ENCODE measurements around the gene IRF2BP1.

DNA sequence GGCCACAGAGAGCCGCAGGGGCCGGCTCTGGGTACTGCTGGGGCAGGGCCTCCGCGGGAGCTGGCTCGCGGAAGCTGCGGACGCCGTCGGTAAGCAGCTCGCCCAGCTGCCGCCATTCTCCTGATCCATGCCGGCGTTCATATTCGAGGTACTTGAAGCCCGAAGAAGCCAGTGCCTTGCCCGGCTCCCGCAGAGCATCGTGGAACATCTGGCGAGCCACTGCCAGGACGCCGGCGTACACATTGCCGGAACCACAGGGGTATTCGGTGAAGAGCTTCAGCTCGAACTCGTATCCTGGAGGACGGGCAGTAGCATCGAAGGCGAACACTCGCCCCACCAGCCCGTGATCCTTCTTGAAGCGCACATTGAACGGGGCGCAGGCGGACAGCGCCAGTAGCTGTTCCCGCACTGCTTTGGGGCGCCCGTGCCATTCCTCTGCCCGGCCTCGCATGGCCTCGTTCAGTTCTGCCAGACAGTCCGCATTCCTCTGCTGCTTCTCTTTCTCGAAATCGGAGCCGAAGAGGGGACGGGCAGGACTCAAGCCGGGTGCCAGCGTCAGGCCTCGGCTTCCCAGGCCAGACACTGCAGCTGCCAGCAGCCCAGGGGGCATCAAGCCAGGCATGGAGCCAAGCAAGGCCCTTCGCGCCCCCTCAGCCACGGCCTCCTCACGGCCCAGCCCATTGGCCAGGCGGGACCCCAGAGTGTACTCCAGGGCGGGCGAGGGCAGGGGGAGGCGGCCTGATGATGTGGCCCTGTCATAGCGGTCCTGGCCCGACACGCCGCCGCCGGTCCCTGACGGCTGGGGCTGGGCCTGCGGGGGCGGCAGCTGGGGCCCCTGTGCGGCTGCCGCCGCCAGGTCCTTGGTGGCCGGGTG is 1.0 kb downstream of the IRF2BP1 start:
- TF ChIP-seq, protein P1, sequence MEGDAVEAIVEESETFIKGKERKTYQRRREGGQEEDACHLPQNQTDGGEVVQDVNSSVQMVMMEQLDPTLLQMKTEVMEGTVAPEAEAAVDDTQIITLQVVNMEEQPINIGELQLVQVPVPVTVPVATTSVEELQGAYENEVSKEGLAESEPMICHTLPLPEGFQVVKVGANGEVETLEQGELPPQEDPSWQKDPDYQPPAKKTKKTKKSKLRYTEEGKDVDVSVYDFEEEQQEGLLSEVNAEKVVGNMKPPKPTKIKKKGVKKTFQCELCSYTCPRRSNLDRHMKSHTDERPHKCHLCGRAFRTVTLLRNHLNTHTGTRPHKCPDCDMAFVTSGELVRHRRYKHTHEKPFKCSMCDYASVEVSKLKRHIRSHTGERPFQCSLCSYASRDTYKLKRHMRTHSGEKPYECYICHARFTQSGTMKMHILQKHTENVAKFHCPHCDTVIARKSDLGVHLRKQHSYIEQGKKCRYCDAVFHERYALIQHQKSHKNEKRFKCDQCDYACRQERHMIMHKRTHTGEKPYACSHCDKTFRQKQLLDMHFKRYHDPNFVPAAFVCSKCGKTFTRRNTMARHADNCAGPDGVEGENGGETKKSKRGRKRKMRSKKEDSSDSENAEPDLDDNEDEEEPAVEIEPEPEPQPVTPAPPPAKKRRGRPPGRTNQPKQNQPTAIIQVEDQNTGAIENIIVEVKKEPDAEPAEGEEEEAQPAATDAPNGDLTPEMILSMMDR (IDR thresholded peaks at IDR 0.05), result no peak
- TF ChIP-seq ZFX (IDR thresholded peaks at IDR 0.05; ENCODE audit: borderline replicate concordance), result no peak
